Measurements from ENCODE around the gene RBMS3.

- TF ChIP-seq CTCF (IDR thresholded peaks at IDR 0.05) (no peak), POLR2A (IDR thresholded peaks at IDR 0.05) (no peak)
Observed at GRCh38 chr3:29561651-29562149, 280.8 kb downstream of the RBMS3 start.

All from thyroid gland (tissue), 4 donors.